GM13976 (cell line): ENCODE measurements around the gene HOXA6.

Experiments used
- DNase-seq: peaks from one replicate; pipeline ENCODE4 v3.0.0; 2012; ENCODE audit warnings: low spot score
- CTCF ChIP-seq: IDR thresholded peaks from 2 replicates; pipeline ENCODE4 v1.5.1; 2012; ENCODE audit warnings: borderline replicate concordance, mild to moderate bottlenecking; ENCODE audit not compliant: insufficient read depth; ENCODE audit errors: extremely low read depth, missing control alignments, control extremely low read depth
- in situ Hi-C: fragments of 300-500 bp; cut with MboI; formaldehyde crosslinking; loops from one replicate; pipeline ENCODE4 v1.12.0; 2022; ENCODE audit warnings: low sequenced_read_pairs, mixed read lengths, inconsistent platforms; ENCODE audit not compliant: unreplicated experiment

The HOXA6 gene

DNA sequence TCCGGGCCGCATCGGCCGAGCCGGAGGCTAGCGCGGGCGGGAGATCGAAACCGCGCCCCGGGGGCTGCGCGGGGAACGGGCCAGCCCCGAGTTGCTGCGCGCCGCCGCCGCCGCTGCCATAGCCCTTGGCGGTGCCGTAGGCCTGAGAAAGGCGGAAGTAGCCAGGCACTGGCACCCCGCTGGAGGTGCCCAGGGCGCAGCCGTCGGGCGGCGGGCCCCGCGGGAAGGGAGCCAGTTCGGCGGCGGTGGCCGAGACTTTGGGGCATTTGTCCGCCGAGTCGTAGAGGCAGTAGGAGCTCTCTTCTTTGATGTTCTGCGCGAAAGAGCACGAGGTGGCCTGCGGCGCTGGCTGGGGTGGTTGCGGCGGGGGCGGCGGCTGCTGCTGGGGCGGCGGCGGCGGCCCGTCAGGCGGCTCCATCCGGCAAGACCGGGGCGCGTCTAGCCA, 26.0 kb upstream of the HOXA6 start:
- in situ Hi-C loops: loop anchor here (25.0 kb wide), 1 partner anchor 661 kb away; no protein-coding TSS in a partner anchor
- DNase-seq: no peak
- no peak for TF ChIP-seq CTCF

DNA sequence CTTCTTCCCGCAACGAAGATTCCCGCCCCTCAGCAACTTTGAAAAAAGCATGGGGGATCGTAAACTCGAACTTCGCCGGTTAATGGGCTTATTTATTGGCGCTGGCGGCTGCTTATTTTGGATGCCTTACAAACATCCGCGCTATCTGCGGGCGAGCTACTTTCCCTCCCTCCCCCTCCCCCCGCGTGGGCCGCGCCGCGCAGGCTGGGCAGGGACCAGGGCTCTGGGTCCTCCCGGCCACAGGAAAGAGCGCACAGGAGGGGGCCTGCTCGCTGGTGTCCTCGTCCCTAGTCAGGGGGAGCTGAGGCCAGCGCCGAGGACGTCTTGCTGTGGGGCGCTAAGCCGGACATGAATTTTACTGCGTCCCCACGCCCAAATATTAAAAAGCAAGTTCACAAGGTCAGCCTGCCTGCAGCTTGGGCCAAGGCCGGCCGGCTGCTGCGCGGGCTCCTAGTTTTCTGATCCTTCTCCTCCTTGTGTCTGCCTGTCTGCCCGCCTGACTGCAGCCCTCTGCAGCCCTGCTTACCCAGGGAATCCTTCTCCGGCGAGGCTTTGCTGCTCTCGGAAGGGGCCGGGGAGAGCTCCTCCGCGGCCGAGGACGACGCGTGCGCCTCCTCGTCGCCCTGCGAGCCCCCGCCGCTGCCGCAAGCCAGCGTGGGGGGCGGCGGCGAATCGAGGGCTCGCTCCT, 25.4 kb upstream of the HOXA6 start:
- in situ Hi-C loops: loop anchor here (25.0 kb wide), 1 partner anchor 661 kb away; no protein-coding TSS in a partner anchor
- TF ChIP-seq CTCF: no peak
- DNase-seq: no peak

GRCh38 chr7:27172315-27172774, 24.8 kb upstream of the HOXA6 start:
- in situ Hi-C loops: loop anchor here (25.0 kb wide), 1 partner anchor 660 kb away; no protein-coding TSS in a partner anchor
- no peak for DNase-seq
- TF ChIP-seq CTCF: no peak

DNA sequence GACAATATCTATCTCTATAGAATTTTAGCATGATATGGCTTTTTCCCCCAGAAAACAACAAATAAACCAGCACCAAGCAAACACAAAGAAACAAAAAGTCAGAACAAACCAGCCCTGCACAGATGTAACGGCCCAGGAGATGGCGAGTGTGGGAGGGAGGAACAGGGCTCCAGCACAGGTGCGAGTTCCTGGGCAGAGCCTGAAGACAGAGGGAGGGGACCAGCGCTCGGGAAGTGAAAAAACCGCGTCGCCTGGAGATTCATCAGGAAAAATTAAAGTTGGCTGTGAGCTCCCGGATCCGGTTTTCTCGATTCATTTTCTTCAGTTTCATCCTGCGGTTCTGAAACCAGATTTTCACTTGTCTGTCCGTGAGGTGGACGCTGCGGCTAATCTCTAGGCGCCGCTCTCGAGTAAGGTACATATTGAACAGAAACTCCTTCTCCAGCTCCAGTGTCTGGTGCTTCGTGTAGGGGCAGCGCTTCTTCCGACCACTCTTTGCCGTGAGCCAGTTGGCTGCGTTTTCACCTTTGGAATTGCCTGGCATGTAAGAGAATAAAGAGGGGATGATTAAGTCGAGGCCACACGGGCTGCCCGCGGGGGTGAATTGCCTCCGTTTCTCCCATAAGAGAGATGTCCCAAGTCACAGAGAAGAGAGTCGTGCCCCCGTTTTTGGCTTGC, 24.2 kb upstream of the HOXA6 start:
- DNase-seq: no peak
- TF ChIP-seq CTCF: no peak
- in situ Hi-C loops: loop anchor here (25.0 kb wide), 1 partner anchor 659 kb away; no protein-coding TSS in a partner anchor

DNA sequence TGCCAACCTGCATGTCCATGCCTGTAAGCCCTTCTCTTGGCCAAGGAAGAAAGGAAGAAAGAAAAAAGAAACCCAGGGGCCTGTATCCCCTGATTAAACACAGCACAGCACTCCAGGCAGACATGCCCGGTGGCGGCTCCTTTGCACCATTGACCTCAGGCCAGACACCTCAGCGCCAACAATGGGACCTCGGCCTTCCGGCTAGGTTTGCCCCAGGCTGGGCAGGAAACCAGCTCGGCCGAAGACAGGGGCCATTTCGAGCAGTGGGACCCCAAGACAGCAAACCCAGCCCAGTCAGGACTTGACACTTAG, 23.7 kb upstream of the HOXA6 start:
- in situ Hi-C loops: loop anchor here (25.0 kb wide), 1 partner anchor 659 kb away; no protein-coding TSS in a partner anchor
- DNase-seq: no peak
- TF ChIP-seq CTCF: no peak

DNA sequence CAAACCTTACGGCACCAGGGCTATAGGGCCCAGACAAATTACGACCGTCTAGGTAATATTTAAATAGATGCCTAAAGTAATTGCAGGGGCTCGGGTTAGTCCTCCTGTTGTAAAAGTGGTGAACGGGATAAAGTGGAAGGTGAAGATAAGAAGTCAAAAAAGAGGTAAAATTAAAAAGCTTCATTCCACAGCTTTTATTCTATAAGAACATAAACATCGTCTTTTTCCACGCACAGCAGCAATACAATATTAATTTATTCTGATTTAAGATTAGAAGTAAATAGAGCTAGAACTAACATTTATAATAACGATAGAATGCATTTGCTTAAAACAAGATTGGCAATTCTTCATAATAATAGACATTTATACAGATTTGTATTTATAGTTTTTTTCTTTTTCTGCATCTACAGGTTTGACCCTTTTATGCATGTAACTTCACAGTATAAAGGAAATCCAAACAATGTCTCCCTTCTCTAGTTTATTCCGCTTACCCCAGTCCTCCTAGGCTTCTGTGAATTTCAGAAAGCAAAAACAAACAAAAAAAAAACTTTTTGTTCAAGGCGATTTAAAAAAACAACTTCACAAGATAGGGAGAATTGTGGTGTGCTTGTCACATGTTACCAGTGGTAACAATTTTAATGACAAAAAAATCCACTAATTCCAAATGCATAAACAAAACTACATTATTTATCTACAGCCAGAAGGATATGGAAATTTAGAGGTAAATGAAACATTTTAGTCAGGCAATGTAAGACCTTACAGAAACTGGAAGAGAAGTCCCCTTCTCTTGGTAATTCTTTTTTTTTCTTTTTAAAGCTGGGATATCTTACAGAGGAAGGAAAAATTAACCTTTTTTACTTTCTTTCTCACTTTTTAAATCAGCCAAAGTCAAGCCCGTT, 23.1 kb upstream of the HOXA6 start:
- no peak for DNase-seq
- in situ Hi-C loops: loop anchor here (25.0 kb wide), 1 partner anchor 658 kb away; no protein-coding TSS in a partner anchor
- no peak for TF ChIP-seq CTCF
